Epithelial cell of esophagus (primary cell): ENCODE measurements around the gene PLEKHA7.
A peak's percentile ranks its signal among the peaks of the same experiment; 100 is the strongest.

Experiments used
- DNase-seq: peaks from one replicate; pipeline ENCODE4 v3.0.0; 2010; ENCODE audit warnings: low read depth
- H3K4me3 ChIP-seq: 2 replicates; pipeline ENCODE4 v1.5.1; 2011; ENCODE audit warnings: mild to moderate bottlenecking, low read length, control low read depth
- CTCF ChIP-seq: IDR thresholded peaks from 2 replicates; pipeline ENCODE4 v1.5.1; 2011; ENCODE audit warnings: low read depth, mild to moderate bottlenecking, low read length, control low read depth, inconsistent platforms; ENCODE audit not compliant: insufficient read depth; ENCODE audit errors: missing control alignments

The PLEKHA7 gene

GRCh38 chr11:16942342-16942741, 71.9 kb downstream of the PLEKHA7 start:
- DNase-seq = no peak
- no peak for TF ChIP-seq CTCF
- no peak overlapping the region for H3K4me3 ChIP-seq

GRCh38 chr11:16941935-16942334, 72.3 kb downstream of the PLEKHA7 start:
- no peak for DNase-seq
- no peak for TF ChIP-seq CTCF
- H3K4me3 ChIP-seq = no peak overlapping the region

- DNase-seq = no peak
- TF ChIP-seq CTCF = no peak
- no peak overlapping the region for H3K4me3 ChIP-seq
Observed at GRCh38 chr11:16938061-16938460, 76.2 kb downstream of the PLEKHA7 start.

- no peak overlapping the region for H3K4me3 ChIP-seq
- no peak for TF ChIP-seq CTCF
- DNase-seq = no peak
Observed at GRCh38 chr11:16936643-16937042, 77.6 kb downstream of the PLEKHA7 start.

GRCh38 chr11:16935518-16936302, 78.5 kb downstream of the PLEKHA7 start:
- peak; percentile 81 for TF ChIP-seq CTCF
- peak; percentile 52 for DNase-seq
- no peak overlapping the region for H3K4me3 ChIP-seq

GRCh38 chr11:16933756-16934603, 80.2 kb downstream of the PLEKHA7 start:
- H3K4me3 ChIP-seq = no peak overlapping the region
- no peak for TF ChIP-seq CTCF
- no peak for DNase-seq
